PC-9 (cell line): ENCODE data around the gene HOATZ. TPM values are rescaled to one million over a fixed set of nuclear protein-coding genes. Genes with fewer than 3 reads are reported as not detected.

Experiments used
- BruUV-seq: library from RNA; stranded (reverse); fragments of 400-500 nt; replicated peaks from 2 replicates; lab custom pipeline; 2021; lab: Mats Ljungman, UMichigan
- CTCF ChIA-PET: fragments of 300-600 bp; sonication (Branson Sonifier 250); formaldehyde crosslinking; loops from one replicate; lab custom pipeline; 2022; ENCODE audit warnings: antibody characterized with exemption; lab: Charles Lee
- POLR2A ChIA-PET: fragments of 300-600 bp; sonication (Branson Sonifier 250); formaldehyde crosslinking; loops from one replicate; lab custom pipeline; 2022; ENCODE audit warnings: antibody characterized with exemption; ENCODE audit not compliant: unreplicated experiment; lab: Charles Lee
- DNase-seq, 2 experiments: peaks; one replicate each; pipeline versions ENCODE4 v3.0.0 to v3.0.0-alpha.2; 2015 to 2022; ENCODE audit warnings: mixed read lengths in 1 of 2
- H2AFZ ChIP-seq: fragments of 200-600 bp; sonication (generic); 2 replicates; pipeline ENCODE4 v1.8.1; 2017; ENCODE audit warnings: antibody characterized with exemption
- H3F3A ChIP-seq: fragments of 200-600 bp; sonication (generic); 2 replicates; pipeline ENCODE4 v1.8.1; 2017; ENCODE audit warnings: antibody characterized with exemption, mild to moderate bottlenecking, low read depth; ENCODE audit not compliant: insufficient read depth
- H3K27ac ChIP-seq: fragments of 200-600 bp; sonication (generic); 2 replicates; pipeline ENCODE4 v1.6.1; 2016; ENCODE audit warnings: mixed run types
- H3K27me3 ChIP-seq: fragments of 200-600 bp; sonication (generic); 2 replicates; pipeline ENCODE4 v1.6.1; 2016; ENCODE audit warnings: low read depth, mixed run types; ENCODE audit not compliant: insufficient read depth
- H3K36me3 ChIP-seq: fragments of 200-600 bp; sonication (generic); 2 replicates; pipeline ENCODE4 v1.6.1; 2016; ENCODE audit warnings: low read depth, mixed run types
- H3K4me1 ChIP-seq: fragments of 200-600 bp; sonication (generic); replicated peaks from 2 replicates; pipeline ENCODE4 v1.6.1; 2016; ENCODE audit warnings: mixed run types; ENCODE audit not compliant: insufficient read depth
- H3K4me2 ChIP-seq: fragments of 200-600 bp; sonication (generic); 2 replicates; pipeline ENCODE4 v1.6.1; 2017; ENCODE audit warnings: mixed run types
- H3K4me3 ChIP-seq: fragments of 200-600 bp; sonication (generic); 2 replicates; pipeline ENCODE4 v1.6.1; 2016; ENCODE audit warnings: mixed run types
- H3K79me2 ChIP-seq: fragments of 200-600 bp; sonication (generic); 2 replicates; pipeline ENCODE4 v1.6.1; 2017; ENCODE audit warnings: low read depth, mixed run types
- H3K9me2 ChIP-seq: fragments of 200-600 bp; sonication (generic); 2 replicates; pipeline ENCODE4 v1.8.1; 2017; ENCODE audit warnings: mild to moderate bottlenecking; ENCODE audit not compliant: insufficient read depth
- H3K9me3 ChIP-seq: fragments of 200-600 bp; sonication (generic); 2 replicates; pipeline ENCODE4 v1.8.1; 2016; ENCODE audit warnings: low read depth; ENCODE audit not compliant: insufficient read depth
- H4K20me1 ChIP-seq: fragments of 200-600 bp; sonication (generic); 2 replicates; pipeline ENCODE4 v1.8.1; 2017; ENCODE audit not compliant: insufficient read depth
- EZH2 ChIP-seq: fragments of 200-600 bp; sonication (generic); IDR thresholded peaks from 2 replicates; pipeline ENCODE4 v1.8.0; 2017; ENCODE audit warnings: antibody characterized with exemption, low read depth
- intact Hi-C: fragments of 100-400 bp; cut with micrococcal nuclease; formaldehyde crosslinking; loops from one replicate; pipeline ENCODE4 v1.10.0; 2022; ENCODE audit not compliant: unreplicated experiment
- total RNA-seq: library from RNA; stranded (reverse); gene quantifications from 2 replicates; pipeline ENCODE4 v1.2.3, GENCODE V29; 2021
- TF ChIP-seq, protein P1 (sequence below): fragments of 200-600 bp; sonication (generic); conservative IDR thresholded peaks from 2 replicates; pipeline ENCODE4 v1.6.1; 2017; ENCODE audit warnings: mixed run types, antibody characterized with exemption, mild to moderate bottlenecking, moderate library complexity

Gene HOATZ
- total RNA-seq, 1 experiment from 2014 or later, result not detected

DNA sequence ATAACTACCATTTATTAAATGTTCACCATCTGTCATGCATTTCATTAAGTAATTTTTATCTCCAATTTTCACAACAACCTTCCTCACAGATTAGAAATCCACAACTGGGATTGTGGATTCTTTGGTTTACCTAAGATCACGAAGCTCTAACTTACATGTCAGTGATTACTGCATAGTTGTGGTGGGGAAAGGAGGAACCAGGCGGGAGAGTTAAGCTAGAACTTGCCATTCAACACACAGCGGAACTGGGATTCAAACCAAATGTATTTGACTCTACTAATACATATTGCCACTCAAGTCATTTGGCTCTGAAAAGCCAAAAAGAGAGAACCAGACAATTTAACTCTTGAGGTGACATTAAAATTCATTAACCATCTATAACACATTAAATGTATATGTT, 15.5 kb downstream of the HOATZ start:
- Histone ChIP-seq H2AFZ (no peak overlapping the region), H3K36me3 (no peaks in the 10 kb centered on the region), H3K4me2 (no peak overlapping the region), H3K79me2 (no peaks in the 10 kb centered on the region), H3K27me3 (no peaks in the 10 kb centered on the region), H3F3A (no peaks in the 10 kb centered on the region; the same call in 1 of the 2 replicates), H3K27ac (no peak overlapping the region), H4K20me1 (no peaks in the 10 kb centered on the region), H3K9me2 (no peaks in the 10 kb centered on the region), H3K9me3 (no peaks in the 10 kb centered on the region), H3K4me3 (no peak overlapping the region), H3K4me1 (peaks cover 30% of the 10 kb centered on the region)
- intact Hi-C loops, result no loop called here
- no peak for DNase-seq
- POLR2A ChIA-PET, result no interaction called here
- TF ChIP-seq EZH2, result no peak
- TF ChIP-seq, protein P1, sequence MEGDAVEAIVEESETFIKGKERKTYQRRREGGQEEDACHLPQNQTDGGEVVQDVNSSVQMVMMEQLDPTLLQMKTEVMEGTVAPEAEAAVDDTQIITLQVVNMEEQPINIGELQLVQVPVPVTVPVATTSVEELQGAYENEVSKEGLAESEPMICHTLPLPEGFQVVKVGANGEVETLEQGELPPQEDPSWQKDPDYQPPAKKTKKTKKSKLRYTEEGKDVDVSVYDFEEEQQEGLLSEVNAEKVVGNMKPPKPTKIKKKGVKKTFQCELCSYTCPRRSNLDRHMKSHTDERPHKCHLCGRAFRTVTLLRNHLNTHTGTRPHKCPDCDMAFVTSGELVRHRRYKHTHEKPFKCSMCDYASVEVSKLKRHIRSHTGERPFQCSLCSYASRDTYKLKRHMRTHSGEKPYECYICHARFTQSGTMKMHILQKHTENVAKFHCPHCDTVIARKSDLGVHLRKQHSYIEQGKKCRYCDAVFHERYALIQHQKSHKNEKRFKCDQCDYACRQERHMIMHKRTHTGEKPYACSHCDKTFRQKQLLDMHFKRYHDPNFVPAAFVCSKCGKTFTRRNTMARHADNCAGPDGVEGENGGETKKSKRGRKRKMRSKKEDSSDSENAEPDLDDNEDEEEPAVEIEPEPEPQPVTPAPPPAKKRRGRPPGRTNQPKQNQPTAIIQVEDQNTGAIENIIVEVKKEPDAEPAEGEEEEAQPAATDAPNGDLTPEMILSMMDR, result no peak
- CTCF ChIA-PET, result no interaction called here
- BruUV-seq, result no TSS peak

DNA sequence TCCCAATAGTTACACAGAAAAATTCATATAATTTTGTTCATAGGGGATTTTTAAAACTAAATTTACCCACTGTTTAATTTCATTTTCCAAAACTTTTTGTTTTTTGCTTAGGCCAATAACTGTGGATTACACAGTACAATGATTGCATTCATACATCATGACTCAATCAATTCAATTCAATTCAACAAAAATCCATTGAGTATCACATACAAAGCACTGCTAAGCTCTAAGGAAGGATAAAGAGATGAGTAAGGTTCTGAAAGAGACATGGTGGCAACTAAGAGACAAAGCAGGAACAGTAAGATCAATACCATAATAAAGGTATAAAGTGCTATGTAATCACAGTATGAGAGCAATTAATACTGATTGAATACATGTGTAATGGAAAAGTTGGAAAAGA, 16.6 kb downstream of the HOATZ start:
- TF ChIP-seq EZH2, result no peak
- TF ChIP-seq, protein P1, result no peak
- H4K20me1 ChIP-seq, result no peaks in the 10 kb centered on the region
- BruUV-seq, result no TSS peak
- H3F3A ChIP-seq, result no peaks in the 10 kb centered on the region; the same call in 1 of the 2 replicates
- no peak overlapping the region; the same call in 1 of the 2 replicates for H3K4me2 ChIP-seq
- no peaks in the 10 kb centered on the region for H3K9me3 ChIP-seq
- H3K79me2 ChIP-seq, result no peaks in the 10 kb centered on the region
- intact Hi-C loops, result no loop called here
- POLR2A ChIA-PET, result interaction anchor here (0.6 kb wide), 1 partner anchor 27 kb away, joined by 3 read pairs; no protein-coding TSS in a partner anchor
- DNase-seq, result no peak
- H3K9me2 ChIP-seq, result no peaks in the 10 kb centered on the region
- no peak overlapping the region; the same call in 1 of the 2 replicates for H3K27ac ChIP-seq
- no peak overlapping the region for H3K4me3 ChIP-seq
- no peak overlapping the region for H2AFZ ChIP-seq
- peaks cover 28% of the 10 kb centered on the region for H3K4me1 ChIP-seq
- H3K27me3 ChIP-seq, result no peaks in the 10 kb centered on the region
- CTCF ChIA-PET, result no interaction called here
- no peaks in the 10 kb centered on the region for H3K36me3 ChIP-seq

DNA sequence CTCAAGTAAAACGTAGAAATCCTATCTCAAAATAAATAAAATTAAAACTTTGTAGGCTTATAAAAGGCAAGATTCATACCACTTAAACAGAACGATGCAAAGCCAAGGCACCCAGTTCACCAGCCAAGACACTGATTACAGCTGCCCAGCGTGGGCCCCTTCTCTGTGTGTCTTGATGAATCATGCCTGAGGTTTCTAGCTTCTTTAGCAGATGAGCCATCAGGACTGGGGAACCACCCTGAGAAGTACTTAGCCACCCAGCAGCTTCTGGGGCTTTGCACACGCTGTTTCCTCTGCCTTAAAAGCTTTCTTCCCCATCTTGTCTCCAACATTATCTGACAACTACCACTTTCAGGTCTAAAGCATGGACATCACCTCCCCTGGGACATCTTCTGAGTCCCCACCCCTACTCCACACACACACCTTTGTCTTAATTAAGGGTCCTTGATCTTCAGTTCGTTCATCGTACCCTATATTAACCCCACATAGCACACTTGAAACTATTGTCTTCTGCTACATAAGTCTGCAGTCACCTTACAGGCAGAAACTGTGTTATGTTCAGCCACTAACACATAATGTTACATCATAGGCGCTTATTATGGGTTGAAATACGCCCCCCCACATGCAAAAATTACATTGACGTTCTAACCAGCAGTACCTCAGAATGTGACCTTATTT, 17.2 kb downstream of the HOATZ start:
- intact Hi-C loops, result no loop called here
- Histone ChIP-seq H3K4me1 (peaks cover 21% of the 10 kb centered on the region), H3K4me2 (peak overlapping the region; percentile 27; the same call in 1 of the 2 replicates), H2AFZ (no peak overlapping the region), H3K9me2 (no peaks in the 10 kb centered on the region), H3K79me2 (no peaks in the 10 kb centered on the region), H3F3A (no peaks in the 10 kb centered on the region), H3K36me3 (no peaks in the 10 kb centered on the region), H3K4me3 (no peak overlapping the region), H3K9me3 (no peaks in the 10 kb centered on the region), H3K27me3 (no peaks in the 10 kb centered on the region), H4K20me1 (no peaks in the 10 kb centered on the region), H3K27ac (no peak overlapping the region; the same call in 1 of the 2 replicates)
- POLR2A ChIA-PET, result interaction anchor here (0.6 kb wide), 1 partner anchor 26 kb away, joined by 3 read pairs; no protein-coding TSS in a partner anchor
- BruUV-seq, result no TSS peak
- DNase-seq, result peak; percentile 33 to 72
- CTCF ChIA-PET, result no interaction called here
- TF ChIP-seq EZH2, result no peak
- TF ChIP-seq, protein P1, result no peak
